GM12878 (cell line): Measurements from ENCODE around the gene HRH3. TPM values are rescaled to one million over a fixed set of nuclear protein-coding genes. Genes with fewer than 3 reads are reported as not detected.

Source experiments
- ATAC-seq: fragments of 200-7000 bp; cut with Tn5 transposase; 3 replicates; pipeline ENCODE4 v1.9.1; 2020; ENCODE audit warnings: mild to moderate bottlenecking, moderate library complexity
- BruUV-seq: library from RNA; stranded (reverse); fragments of 400-500 nt; replicated peaks from 2 replicates; lab custom pipeline; 2021; lab: Mats Ljungman, UMichigan
- CTCF ChIA-PET: fragments of 300-600 bp; sonication (Branson Sonifier 250); formaldehyde crosslinking; extraction: SDS; loops from one replicate; lab custom pipeline; 2021; ENCODE audit warnings: inconsistent platforms; lab: Yijun Ruan, JAX
- POLR2A ChIA-PET: fragments of 350-600 bp; formaldehyde crosslinking; extraction: SDS; loops from one replicate; lab custom pipeline; 2021; ENCODE audit warnings: inconsistent platforms; lab: Charles Lee
- RAD21 ChIA-PET: fragments of 300-600 bp; sonication (Branson Sonifier 250); formaldehyde crosslinking; loops from one replicate; lab custom pipeline; 2023; ENCODE audit warnings: antibody characterized with exemption; ENCODE audit not compliant: unreplicated experiment; lab: Charles Lee
- SMC1A ChIA-PET: fragments of 300-600 bp; sonication (Branson Sonifier 250); formaldehyde crosslinking; loops from one replicate; lab custom pipeline; 2023; ENCODE audit not compliant: unreplicated experiment, uncharacterized antibody; lab: Charles Lee
- DNase-seq: peaks from one replicate; pipeline ENCODE4 v3.0.0-alpha.2; 2011; ENCODE audit warnings: low read depth, low spot score
- FAIRE-seq: peaks from 3 replicates; lab custom pipeline; 2011; peaks lifted over from hg19 to GRCh38; lab: Jason Lieb, UNC
- H2AFZ ChIP-seq: 2 replicates; pipeline ENCODE4 v1.6.0; 2011; ENCODE audit warnings: low read depth, low read length, control low read depth; ENCODE audit not compliant: control insufficient read depth
- H3K27ac ChIP-seq: 2 replicates; pipeline ENCODE4 v1.5.1; 2011; ENCODE audit warnings: control low read depth; ENCODE audit not compliant: control insufficient read depth, insufficient read depth
- H3K27me3 ChIP-seq, 2 experiments: replicated peaks in 1 of 2; 2 replicates each; pipeline versions ENCODE4 v1.6.0 to v1.6.1; 2011; ENCODE audit warnings: low read length in 1 of 2; ENCODE audit not compliant: control insufficient read depth in 2 of 2, insufficient read depth in 2 of 2
- H3K36me3 ChIP-seq, 2 experiments: 2 replicates each; pipeline ENCODE4 v1.5.1; 2011; ENCODE audit warnings: low read length in 1 of 2; ENCODE audit not compliant: control insufficient read depth in 2 of 2, insufficient read depth in 2 of 2
- H3K4me1 ChIP-seq: 2 replicates; pipeline ENCODE4 v1.6.1; 2011; ENCODE audit warnings: mild to moderate bottlenecking, low read length, moderate library complexity, mixed read lengths; ENCODE audit not compliant: control insufficient read depth, insufficient read depth
- H3K4me2 ChIP-seq: 2 replicates; pipeline ENCODE4 v1.6.0; 2011; ENCODE audit warnings: control low read depth; ENCODE audit not compliant: control insufficient read depth, insufficient read depth
- H3K4me3 ChIP-seq: fragments of 200-600 bp; sonication (generic); 2 replicates; pipeline ENCODE4 v1.5.1; 2016
- H3K79me2 ChIP-seq: 2 replicates; pipeline ENCODE4 v1.6.0; 2011; ENCODE audit warnings: low read length; ENCODE audit not compliant: control insufficient read depth, insufficient read depth
- H3K9ac ChIP-seq: 2 replicates; pipeline ENCODE4 v1.8.0; 2011; ENCODE audit warnings: low read length, control low read depth, mixed read lengths; ENCODE audit not compliant: control insufficient read depth, insufficient read depth
- H3K9me3 ChIP-seq: replicated peaks from 3 replicates; pipeline ENCODE4 v1.5.1; 2011; ENCODE audit warnings: mild to moderate bottlenecking, low read length; ENCODE audit not compliant: control insufficient read depth, insufficient read depth
- H4K20me1 ChIP-seq: 2 replicates; pipeline ENCODE4 v1.6.0; 2011; ENCODE audit not compliant: control insufficient read depth, insufficient read depth
- CHD1 ChIP-seq: IDR thresholded peaks from 2 replicates; pipeline ENCODE4 v1.6.1; 2012; ENCODE audit warnings: low read depth, low read length, improper control_type of control experiment
- ESRRA ChIP-seq: IDR thresholded peaks from 2 replicates; pipeline ENCODE4 v1.6.1; 2012; ENCODE audit warnings: mild to moderate bottlenecking, low read length, improper control_type of control experiment
- FOXK2 ChIP-seq: fragments of 450-650 bp; IDR thresholded peaks from 2 replicates; pipeline ENCODE4 v1.6.1; 2017; ENCODE audit warnings: mild to moderate bottlenecking, moderate library complexity
- FOXM1 ChIP-seq: IDR thresholded peaks from 2 replicates; pipeline ENCODE4 v1.6.1; 2012; ENCODE audit warnings: low read depth, mild to moderate bottlenecking, inconsistent platforms, low read length, moderate library complexity
- GABPA ChIP-seq: IDR thresholded peaks from 2 replicates; pipeline ENCODE4 v1.6.1; 2014; ENCODE audit warnings: antibody characterized with exemption, low read depth, mild to moderate bottlenecking, inconsistent platforms
- GATAD2B ChIP-seq: fragments of 450-650 bp; conservative IDR thresholded peaks from 2 replicates; pipeline ENCODE4 v1.6.1; 2017; ENCODE audit warnings: low read depth, mild to moderate bottlenecking, moderate library complexity
- IKZF2 ChIP-seq, 2 experiments: fragments of 450-650 bp; IDR thresholded peaks; 2 replicates each; pipeline ENCODE4 v1.6.1; 2017; ENCODE audit warnings: mild to moderate bottlenecking in 2 of 2, moderate library complexity in 2 of 2
- KLF5 ChIP-seq: fragments of 450-650 bp; IDR thresholded peaks from 2 replicates; pipeline ENCODE4 v1.6.1; 2014; ENCODE audit warnings: mild to moderate bottlenecking; ENCODE audit not compliant: partially characterized antibody
- MEF2B ChIP-seq: fragments of 450-650 bp; IDR thresholded peaks from 2 replicates; pipeline ENCODE4 v1.6.1; 2018; ENCODE audit warnings: mild to moderate bottlenecking, moderate library complexity; ENCODE audit not compliant: partially characterized antibody, poor library complexity, severe bottlenecking
- MTA2 ChIP-seq: fragments of 450-650 bp; IDR thresholded peaks from 2 replicates; pipeline ENCODE4 v1.6.1; 2016; ENCODE audit warnings: low read depth, mild to moderate bottlenecking, moderate library complexity
- POLR2AphosphoS5 ChIP-seq: IDR thresholded peaks from 2 replicates; pipeline ENCODE4 v1.6.1; 2011; ENCODE audit warnings: mild to moderate bottlenecking, low read length, inconsistent platforms
- SIN3A ChIP-seq: IDR thresholded peaks from 2 replicates; pipeline ENCODE4 v1.6.1; 2012; ENCODE audit warnings: low read depth, low read length, improper control_type of control experiment
- ZNF274 ChIP-seq: IDR thresholded peaks from one replicate; pipeline ENCODE4 v1.8.0; 2011; ENCODE audit not compliant: insufficient read length, insufficient read depth
- ZNF384 ChIP-seq: IDR thresholded peaks from 2 replicates; pipeline ENCODE4 v1.6.1; 2012; ENCODE audit warnings: low read depth, mild to moderate bottlenecking, low read length, improper control_type of control experiment, borderline replicate concordance
- ZNF592 ChIP-seq: fragments of 450-650 bp; IDR thresholded peaks from 2 replicates; pipeline ENCODE4 v1.6.1; 2017; ENCODE audit warnings: mild to moderate bottlenecking, moderate library complexity
- WGBS: methylation state at CpG from one replicate; pipeline ENCODE4 v1.1.6; 2016; ENCODE audit warnings: low lambda C conversion rate; ENCODE audit not compliant: insufficient replicate concordance, insufficient coverage; ENCODE audit errors: missing lambda C conversion rate; 5-methylcytosine and 5-hydroxymethylcytosine counted together
- in situ Hi-C: fragments of 300-500 bp; cut with MboI; formaldehyde crosslinking; loops from 9 replicates; pipeline ENCODE4 v1.14.3; 2018; ENCODE audit warnings: mixed read lengths
- intact Hi-C: fragments of 100-400 bp; cut with micrococcal nuclease; formaldehyde crosslinking; loops from one replicate; pipeline ENCODE4 v1.14.2; 2022; ENCODE audit not compliant: unreplicated experiment
- polyA plus RNA-seq, 11 experiments: library from polyadenylated mRNA; depleted of rRNA in 4 of 11; unstranded in 6 of 11; stranded (reverse) in 5 of 11; fragments of >200 nt; fragmentation: Nextera tagmentation in 4 of 11; fragmentation: Illumina TruSeq in 1 of 11; extraction: Ambion mirVana in 4 of 11; extraction: Trizol in 1 of 11; gene quantifications; 1 replicate in 1 of 11; 2 replicates in 10 of 11; pipeline versions ENCODE4 v1.2.1 to v1.2.3, GENCODE V29; 2011 to 2016; ENCODE audit warnings: inconsistent platforms in 2 of 11, missing spikeins in 2 of 11, low read depth in 1 of 11
- total RNA-seq, 4 experiments: library from RNA; depleted of rRNA in 3 of 4; stranded (reverse); fragments of >200 nt in 3 of 4; fragmentation: Illumina TruSeq in 1 of 4; extraction: Trizol in 1 of 4; gene quantifications; 2 replicates each; pipeline versions ENCODE4 v1.2.1 to v1.2.3, GENCODE V29; 2013 to 2021

Gene HRH3
- total and polyA plus RNA-seq, 10 of the 15 experiments (the other 5 are each of a cell fraction or from before 2014, with no cell fraction given): not detected

GRCh38 chr20:62200491-62201172 lies 19.4 kb downstream of the HRH3 start (continued):
- no peak for TF ChIP-seq ZNF592

- H3K9me3 ChIP-seq: no peaks in the 10 kb centered on the region
- peaks cover 16 to 25% of the 10 kb centered on the region in 2 experiments; a peak in 3 of 4 replicates for H3K36me3 ChIP-seq
- peaks cover 22% of the 10 kb centered on the region for H3K4me1 ChIP-seq
- no TSS peak for BruUV-seq
- no peaks in the 10 kb centered on the region for H3K27me3 ChIP-seq
- no peak for ATAC-seq
- WGBS: 96% methylated on average over 18 of the region's 18 CpGs
- SMC1A ChIA-PET: no interaction called here
- in situ Hi-C loops: no loop called here
- TF ChIP-seq ESRRA (no peak), ZNF274 (no peak), MEF2B (no peak), GATAD2B (no peak), POLR2AphosphoS5 (no peak), FOXK2 (no peak), MTA2 (no peak), KLF5 (no peak), SIN3A (no peak), ZNF384 (no peak), CHD1 (no peak), IKZF2 (IDR thresholded peaks at IDR 0.05) (no peak), GABPA (no peak), FOXM1 (no peak)
- intact Hi-C loops: no loop called here
- no peak overlapping the region for H2AFZ ChIP-seq
- CTCF ChIA-PET: no interaction called here
- no peak overlapping the region for H3K4me2 ChIP-seq
- FAIRE-seq: no peak
- RAD21 ChIA-PET: no interaction called here
- no peak overlapping the region for H3K27ac ChIP-seq
- H3K79me2 ChIP-seq: no peaks in the 10 kb centered on the region
- H3K4me3 ChIP-seq: no peak overlapping the region
- POLR2A ChIA-PET: no interaction called here
- no peaks in the 10 kb centered on the region for H4K20me1 ChIP-seq
- no peak for DNase-seq
- H3K9ac ChIP-seq: no peak overlapping the region
Observed at GRCh38 chr20:62198931-62199330, 21.1 kb downstream of the HRH3 start.
